ENCODE data around the gene ITGB5. TPM values are rescaled to one million over a fixed set of nuclear protein-coding genes. Genes with fewer than 3 reads are reported as not detected.

The ITGB5 gene
- total RNA-seq, 1 experiment from 2014 or later = 77.8 TPM

GRCh38 chr3:124848300-124848699, 38.9 kb downstream of the ITGB5 start:
- ATAC-seq = no peak
- no peak overlapping the region for H3K9ac ChIP-seq (ENCODE audit: low read length)
- no peak overlapping the region for H3K4me3 ChIP-seq (replicated peaks in 1 of 2; ENCODE audit: low read depth in 1 of 2, low read length in 2 of 2)
- TF ChIP-seq SP1 (IDR thresholded peaks at IDR 0.05; ENCODE audit: low read depth) (no peak), FOSL1 (IDR thresholded peaks at IDR 0.05; ENCODE audit: low read depth) (no peak), CEBPB (IDR thresholded peaks at IDR 0.05; ENCODE audit: low read depth) (no peak), YY1 (IDR thresholded peaks at IDR 0.05; ENCODE audit: extremely low read depth, insufficient replicate concordance, low read depth, low read length) (no peak), ATF3 (IDR thresholded peaks at IDR 0.05) (no peak), POLR2AphosphoS5 (IDR thresholded peaks at IDR 0.05; ENCODE audit: low read depth, low read length) (no peak), ZFX (IDR thresholded peaks at IDR 0.05) (no peak), ELF1 (IDR thresholded peaks at IDR 0.05; ENCODE audit: borderline replicate concordance, low read depth) (no peak), ZNF274 (IDR thresholded peaks at IDR 0.05; ENCODE audit: low read depth, low read length) (no peak), REST (IDR thresholded peaks at IDR 0.05; ENCODE audit: low read depth) (no peak), ZBTB33 (IDR thresholded peaks at IDR 0.05; ENCODE audit: extremely low read depth, insufficient replicate concordance, low read length) (no peak), SRF (IDR thresholded peaks at IDR 0.05; ENCODE audit: low read depth) (no peak)
- TF ChIP-seq, protein P1, sequence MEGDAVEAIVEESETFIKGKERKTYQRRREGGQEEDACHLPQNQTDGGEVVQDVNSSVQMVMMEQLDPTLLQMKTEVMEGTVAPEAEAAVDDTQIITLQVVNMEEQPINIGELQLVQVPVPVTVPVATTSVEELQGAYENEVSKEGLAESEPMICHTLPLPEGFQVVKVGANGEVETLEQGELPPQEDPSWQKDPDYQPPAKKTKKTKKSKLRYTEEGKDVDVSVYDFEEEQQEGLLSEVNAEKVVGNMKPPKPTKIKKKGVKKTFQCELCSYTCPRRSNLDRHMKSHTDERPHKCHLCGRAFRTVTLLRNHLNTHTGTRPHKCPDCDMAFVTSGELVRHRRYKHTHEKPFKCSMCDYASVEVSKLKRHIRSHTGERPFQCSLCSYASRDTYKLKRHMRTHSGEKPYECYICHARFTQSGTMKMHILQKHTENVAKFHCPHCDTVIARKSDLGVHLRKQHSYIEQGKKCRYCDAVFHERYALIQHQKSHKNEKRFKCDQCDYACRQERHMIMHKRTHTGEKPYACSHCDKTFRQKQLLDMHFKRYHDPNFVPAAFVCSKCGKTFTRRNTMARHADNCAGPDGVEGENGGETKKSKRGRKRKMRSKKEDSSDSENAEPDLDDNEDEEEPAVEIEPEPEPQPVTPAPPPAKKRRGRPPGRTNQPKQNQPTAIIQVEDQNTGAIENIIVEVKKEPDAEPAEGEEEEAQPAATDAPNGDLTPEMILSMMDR (IDR thresholded peaks at IDR 0.05 in 2 of 3, conservative IDR thresholded peaks at IDR 0.05 in 1 of 3; ENCODE audit: borderline replicate concordance in 1 of 3, insufficient read depth in 1 of 3, low read depth in 2 of 3, low read length in 2 of 3) = no peak
- H3K4me2 ChIP-seq (ENCODE audit: low read length) = no peak overlapping the region
- no peaks in the 10 kb centered on the region for H3K27me3 ChIP-seq (ENCODE audit: insufficient read depth, low read length)
- H2AFZ ChIP-seq (ENCODE audit: low read depth, low read length, poor library complexity, severe bottlenecking) = no peak overlapping the region
- no peaks in the 10 kb centered on the region for H3K9me3 ChIP-seq (ENCODE audit: control insufficient read depth in 1 of 2, insufficient read depth in 1 of 2, low read depth in 1 of 2, low read length in 2 of 2)
- peaks cover 8 to 14% of the 10 kb centered on the region in 2 experiments; a peak in 3 of 4 replicates for H3K4me1 ChIP-seq (ENCODE audit: control insufficient read depth in 1 of 2, insufficient read depth in 2 of 2, low read length in 2 of 2)
- RAD21 ChIA-PET (ENCODE audit: low non-redundant PET in 1 of 2, low total read pairs in 2 of 2, uncharacterized antibody in 2 of 2, unreplicated experiment in 2 of 2) = no interaction called here
- no peaks in the 10 kb centered on the region for H3K9me2 ChIP-seq (ENCODE audit: insufficient read depth)
- POLR2A ChIA-PET = no interaction called here
- no peak for DNase-seq (ENCODE audit: low read depth, low spot score)
- H3K36me3 ChIP-seq (ENCODE audit: control insufficient read depth in 1 of 2, insufficient read depth in 2 of 2, low read length in 2 of 2) = peaks cover 0 to 9% of the 10 kb centered on the region in 2 experiments; a peak in 2 of 4 replicates
- no TSS peak for BruUV-seq (replicated peaks)
- CTCF ChIA-PET = no interaction called here
- H3K79me2 ChIP-seq (ENCODE audit: insufficient read depth, low read length) = no peaks in the 10 kb centered on the region
- no peak overlapping the region for H3K27ac ChIP-seq (ENCODE audit: low read depth, low read length)
- intact Hi-C loops (cut with micrococcal nuclease) = no loop called here
- no peaks in the 10 kb centered on the region for H4K20me1 ChIP-seq (ENCODE audit: insufficient read depth)
